KMS-11 (cell line): Measurements from ENCODE around the gene SP6.
A peak's percentile ranks its signal among the peaks of the same experiment; 100 is the strongest.

Experiments used
- H2AFZ ChIP-seq: fragments of 200-600 bp; sonication (generic); 2 replicates; pipeline ENCODE4 v1.6.1; 2016; ENCODE audit warnings: antibody characterized with exemption, mixed run types, low read depth
- H3K27ac ChIP-seq: fragments of 200-600 bp; sonication (generic); 2 replicates; pipeline ENCODE4 v1.6.1; 2016; ENCODE audit warnings: mild to moderate bottlenecking, mixed run types
- H3K27me3 ChIP-seq: fragments of 200-600 bp; sonication (generic); 2 replicates; pipeline ENCODE4 v1.6.1; 2017; ENCODE audit warnings: mild to moderate bottlenecking, low read depth, mixed run types, moderate library complexity; ENCODE audit not compliant: insufficient read depth
- H3K36me3 ChIP-seq: fragments of 200-600 bp; sonication (generic); 2 replicates; pipeline ENCODE4 v1.6.1; 2017; ENCODE audit warnings: mild to moderate bottlenecking, mixed run types; ENCODE audit not compliant: insufficient read depth
- H3K4me1 ChIP-seq: fragments of 200-600 bp; sonication (generic); 2 replicates; pipeline ENCODE4 v1.6.1; 2016; ENCODE audit warnings: mild to moderate bottlenecking, low read depth, mixed run types; ENCODE audit not compliant: poor library complexity, severe bottlenecking
- H3K4me2 ChIP-seq: fragments of 200-600 bp; sonication (generic); 2 replicates; pipeline ENCODE4 v1.7.0; 2016; ENCODE audit warnings: mild to moderate bottlenecking, mixed run types
- H3K4me3 ChIP-seq: fragments of 200-600 bp; sonication (generic); IDR thresholded peaks from 2 replicates; pipeline ENCODE4 v1.6.1; 2017; ENCODE audit warnings: low read depth, low read length, mixed read lengths; ENCODE audit not compliant: insufficient read depth
- H3K79me2 ChIP-seq: fragments of 200-600 bp; sonication (generic); 2 replicates; pipeline ENCODE4 v1.6.1; 2016; ENCODE audit warnings: low read depth, mixed run types; ENCODE audit not compliant: insufficient read depth
- H3K9ac ChIP-seq: fragments of 200-600 bp; sonication (generic); 2 replicates; pipeline ENCODE4 v1.6.1; 2016; ENCODE audit warnings: mild to moderate bottlenecking, mixed run types
- H4K20me1 ChIP-seq: fragments of 200-600 bp; sonication (generic); 2 replicates; pipeline ENCODE4 v1.6.1; 2016; ENCODE audit warnings: mild to moderate bottlenecking, mixed run types; ENCODE audit not compliant: insufficient read depth
- TF ChIP-seq, protein P1 (sequence below): fragments of 200-600 bp; sonication (generic); conservative IDR thresholded peaks from 2 replicates; pipeline ENCODE4 v1.6.1; 2017; ENCODE audit warnings: low read depth, mild to moderate bottlenecking, antibody characterized with exemption, low read length, moderate library complexity, mixed read lengths

The SP6 gene

DNA sequence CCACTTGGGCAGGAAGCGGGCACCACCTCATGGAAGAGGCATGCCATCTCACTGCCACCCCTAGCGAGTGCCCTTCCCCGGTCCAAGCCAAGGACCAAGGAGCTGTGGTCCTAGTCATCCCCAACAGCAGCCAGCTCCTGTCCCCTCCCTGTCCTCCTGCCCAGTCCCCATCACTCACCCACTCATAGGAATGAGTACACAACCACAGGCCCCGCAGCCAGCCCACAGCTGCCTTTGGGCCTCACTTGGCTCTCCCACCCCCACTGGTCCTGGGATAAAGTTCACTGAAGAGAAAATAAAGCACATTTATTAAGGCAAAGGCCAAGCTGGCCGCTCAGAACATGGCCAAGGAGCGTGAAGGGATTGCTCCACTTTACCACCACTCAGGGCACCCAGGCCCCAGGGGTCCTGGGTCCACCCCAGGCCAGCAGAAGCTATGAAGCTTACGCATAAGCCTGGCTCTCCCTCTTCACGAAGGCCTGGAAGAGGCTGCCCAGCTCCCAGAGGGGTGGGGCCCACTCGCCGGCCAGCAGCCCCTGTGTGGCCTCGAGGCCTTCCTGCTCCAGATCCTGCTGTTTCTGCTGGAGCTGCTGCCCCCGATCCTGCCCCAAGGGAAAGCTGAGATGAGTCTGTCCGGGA is 13.4 kb downstream of the SP6 start:
- H4K20me1 ChIP-seq = no peaks in the 10 kb centered on the region
- H3K27ac ChIP-seq = no peak overlapping the region
- H3K4me2 ChIP-seq = no peak overlapping the region
- TF ChIP-seq, protein P1, sequence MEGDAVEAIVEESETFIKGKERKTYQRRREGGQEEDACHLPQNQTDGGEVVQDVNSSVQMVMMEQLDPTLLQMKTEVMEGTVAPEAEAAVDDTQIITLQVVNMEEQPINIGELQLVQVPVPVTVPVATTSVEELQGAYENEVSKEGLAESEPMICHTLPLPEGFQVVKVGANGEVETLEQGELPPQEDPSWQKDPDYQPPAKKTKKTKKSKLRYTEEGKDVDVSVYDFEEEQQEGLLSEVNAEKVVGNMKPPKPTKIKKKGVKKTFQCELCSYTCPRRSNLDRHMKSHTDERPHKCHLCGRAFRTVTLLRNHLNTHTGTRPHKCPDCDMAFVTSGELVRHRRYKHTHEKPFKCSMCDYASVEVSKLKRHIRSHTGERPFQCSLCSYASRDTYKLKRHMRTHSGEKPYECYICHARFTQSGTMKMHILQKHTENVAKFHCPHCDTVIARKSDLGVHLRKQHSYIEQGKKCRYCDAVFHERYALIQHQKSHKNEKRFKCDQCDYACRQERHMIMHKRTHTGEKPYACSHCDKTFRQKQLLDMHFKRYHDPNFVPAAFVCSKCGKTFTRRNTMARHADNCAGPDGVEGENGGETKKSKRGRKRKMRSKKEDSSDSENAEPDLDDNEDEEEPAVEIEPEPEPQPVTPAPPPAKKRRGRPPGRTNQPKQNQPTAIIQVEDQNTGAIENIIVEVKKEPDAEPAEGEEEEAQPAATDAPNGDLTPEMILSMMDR = no peak
- no peaks in the 10 kb centered on the region for H3K79me2 ChIP-seq
- H3K27me3 ChIP-seq = no peaks in the 10 kb centered on the region
- H3K36me3 ChIP-seq = no peaks in the 10 kb centered on the region
- H3K4me1 ChIP-seq = peaks cover 14% of the 10 kb centered on the region
- no peak overlapping the region for H3K4me3 ChIP-seq
- no peak overlapping the region for H3K9ac ChIP-seq
- H2AFZ ChIP-seq = no peak overlapping the region

DNA sequence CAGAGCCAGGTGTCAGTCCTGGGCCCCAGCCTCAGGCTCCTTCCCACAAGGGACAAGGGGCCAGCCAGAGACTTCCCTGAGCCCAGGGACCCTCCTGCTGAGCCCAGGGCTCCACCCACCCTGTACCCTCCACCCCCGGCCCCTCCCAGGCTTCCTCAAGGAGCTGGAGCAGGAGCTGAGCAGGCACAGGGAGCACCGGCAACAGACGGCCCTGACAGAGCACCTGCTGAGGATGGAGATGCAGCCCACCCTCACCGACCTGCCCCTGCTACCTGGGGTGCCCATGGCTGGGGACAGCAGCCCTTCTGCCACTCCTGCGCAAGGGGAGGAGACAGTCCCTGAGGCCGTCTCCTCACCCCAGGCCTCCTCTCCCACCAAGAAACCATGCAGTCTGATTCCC is 14.4 kb downstream of the SP6 start:
- TF ChIP-seq, protein P1 = no peak
- H3K27ac ChIP-seq = no peak overlapping the region
- H3K9ac ChIP-seq = no peak overlapping the region

DNA sequence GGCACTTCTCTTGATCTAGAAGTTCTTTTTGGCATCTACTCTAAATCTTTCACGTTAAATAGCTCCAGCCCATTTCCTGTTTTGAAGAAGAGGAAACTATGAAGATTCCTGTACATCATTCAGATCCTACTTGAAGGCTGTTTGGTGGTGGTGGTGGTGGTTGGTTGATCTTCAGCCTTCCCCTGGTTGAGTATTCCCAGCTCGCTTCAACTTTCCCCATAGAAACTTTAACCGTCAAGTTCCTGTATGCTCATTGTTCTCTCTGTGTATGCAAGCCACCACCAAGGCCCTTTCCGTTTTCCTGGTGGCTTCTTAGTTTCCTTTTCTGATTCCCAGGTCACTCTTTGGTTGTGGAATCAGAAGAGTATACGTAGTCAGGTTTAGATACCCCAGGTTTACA is 16.2 kb downstream of the SP6 start:
- Histone ChIP-seq H3K4me3 (no peak overlapping the region), H3K36me3 (no peaks in the 10 kb centered on the region), H4K20me1 (no peaks in the 10 kb centered on the region), H3K27me3 (no peaks in the 10 kb centered on the region), H3K9ac (no peak overlapping the region), H2AFZ (no peak overlapping the region), H3K4me2 (no peak overlapping the region), H3K4me1 (peaks cover 11% of the 10 kb centered on the region), H3K79me2 (peaks cover 11% of the 10 kb centered on the region; the same call in 1 of the 2 replicates), H3K27ac (no peak overlapping the region)
- TF ChIP-seq, protein P1 = no peak

More for the DNA sequence above, 14.4 kb downstream of the SP6 start:
- Histone ChIP-seq H3K27me3 (no peaks in the 10 kb centered on the region), H4K20me1 (no peaks in the 10 kb centered on the region), H3K36me3 (no peaks in the 10 kb centered on the region), H3K4me1 (peaks cover 14% of the 10 kb centered on the region), H3K4me2 (no peak overlapping the region), H3K79me2 (no peaks in the 10 kb centered on the region), H3K4me3 (no peak overlapping the region), H2AFZ (no peak overlapping the region)

DNA sequence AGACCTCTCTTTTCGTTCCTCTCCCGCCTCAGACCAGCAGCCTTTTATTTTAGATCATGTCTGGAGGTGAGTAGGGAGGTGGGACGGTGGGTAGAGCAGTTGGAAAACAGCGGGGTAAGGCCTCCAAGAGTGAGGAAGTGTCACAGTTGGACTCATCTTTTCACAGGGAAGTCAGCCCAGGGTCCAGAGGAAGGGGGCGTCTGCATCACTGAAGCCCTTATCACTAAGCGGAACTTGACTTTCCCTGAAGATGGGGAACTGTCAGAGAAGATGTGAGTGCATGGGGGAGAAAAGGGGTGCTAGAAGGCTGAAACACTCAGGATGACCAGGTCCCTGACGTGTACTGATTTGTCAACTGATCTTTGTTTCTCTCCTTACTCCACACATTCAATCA is 19.0 kb downstream of the SP6 start:
- peak overlapping the region; percentile 93 for H3K4me2 ChIP-seq
- TF ChIP-seq, protein P1 = no peak
- H3K36me3 ChIP-seq = no peaks in the 10 kb centered on the region
- peak overlapping the region; percentile 9; the same call in 1 of the 2 replicates for H3K9ac ChIP-seq
- no peaks in the 10 kb centered on the region for H4K20me1 ChIP-seq
- H3K27me3 ChIP-seq = no peaks in the 10 kb centered on the region
- peaks cover 29% of the 10 kb centered on the region for H3K4me1 ChIP-seq
- H3K79me2 ChIP-seq = peaks cover 30% of the 10 kb centered on the region
- peak overlapping the region; percentile 91 for H2AFZ ChIP-seq
- no peak overlapping the region for H3K4me3 ChIP-seq
- H3K27ac ChIP-seq = 0 out of 2 replicates have a peak overlapping the region, but pooled peaks have one; percentile 94
